Spleen (tissue), 7 donors: ENCODE measurements around the gene ALG10B.
"Not testable (repeated sequence)": the region's sequence is repeated elsewhere in the genome, so short reads cannot be mapped to it uniquely, and the experiment has no call there.

Source experiments
- CTCF ChIP-seq, 11 experiments: fragments of 200-600 bp in 7 of 11; fragments of 450-650 bp in 4 of 11; sonication (generic) in 4 of 11; IDR thresholded peaks in 8 of 11; conservative IDR thresholded peaks in 3 of 11; 1 replicate in 7 of 11; 2 replicates in 4 of 11; pipeline versions ENCODE4 v1.4.0 to v1.8.0; 2016 to 2021; ENCODE audit warnings: antibody characterized with exemption in 11 of 11, inconsistent platforms in 4 of 11, mild to moderate bottlenecking in 1 of 11
- POLR2A ChIP-seq, 3 donors: fragments of 450-650 bp; IDR thresholded peaks; one replicate each; pipeline ENCODE4 v1.5.1; 2017; ENCODE audit warnings: antibody characterized with exemption in 3 of 3, mild to moderate bottlenecking in 1 of 3
- POLR2AphosphoS5 ChIP-seq, 3 donors: sonication (generic); formaldehyde crosslinking; IDR thresholded peaks; one replicate each; pipeline ENCODE4 v1.5.1; 2017; ENCODE audit warnings: antibody characterized with exemption in 3 of 3
- donor health status: DM: no; HTN: no; CAD: no; lungs with moderate emphysema.
- donor health status: DM: no; HTN: no; CAD: no.
- donor health status: DM: no; HTN: no; CAD: no.

DNA sequence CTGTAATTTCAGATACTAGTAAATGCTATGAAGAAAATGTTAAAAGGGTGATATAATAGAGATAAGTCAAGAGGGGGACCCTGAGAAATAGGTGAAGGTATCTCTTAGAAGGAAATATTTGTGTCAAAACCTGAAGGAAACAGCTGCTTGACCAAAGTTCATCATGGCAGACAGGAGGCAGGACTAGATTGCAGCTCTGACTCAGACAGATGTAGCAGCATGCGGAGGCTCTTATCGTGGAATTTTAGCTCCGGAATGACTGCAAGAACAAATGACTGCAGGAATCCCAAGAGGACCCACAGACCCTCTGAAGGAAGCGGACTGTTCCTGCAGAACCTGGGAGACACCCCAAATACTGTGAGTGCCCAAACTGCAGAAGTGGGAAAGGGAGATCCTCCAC is 26.7 kb downstream of the ALG10B start:
- TF ChIP-seq CTCF (IDR thresholded peaks at IDR 0.05 in 8 of 11, conservative IDR thresholded peaks at IDR 0.05 in 3 of 11); POLR2AphosphoS5 (IDR thresholded peaks at IDR 0.05); POLR2A (IDR thresholded peaks at IDR 0.05): not testable (repeated sequence)
